Muscle of leg (tissue), 11 donors: ENCODE measurements around the gene DLAT. TPM values are rescaled to one million over a fixed set of nuclear protein-coding genes. Genes with fewer than 3 reads are reported as not detected.
"Not testable (repeated sequence)": the region's sequence is repeated elsewhere in the genome, so short reads cannot be mapped to it uniquely, and the experiment has no call there.

Source experiments
- DNase-seq: peaks from one replicate; pipeline ENCODE4 v3.0.0; 2013
- H3K27ac ChIP-seq: one replicate; pipeline ENCODE4 v1.5.1; 2013; ENCODE audit warnings: mild to moderate bottlenecking, low read length, control low read depth
- H3K27me3 ChIP-seq: one replicate; pipeline ENCODE4 v1.6.1; 2013; ENCODE audit warnings: low read length; ENCODE audit not compliant: control insufficient read depth, insufficient read depth
- H3K36me3 ChIP-seq: one replicate; pipeline ENCODE4 v1.6.1; 2013; ENCODE audit warnings: low read length; ENCODE audit not compliant: control insufficient read depth, insufficient read depth
- H3K4me1 ChIP-seq: one replicate; pipeline ENCODE4 v1.6.1; 2013; ENCODE audit warnings: low read length; ENCODE audit not compliant: control insufficient read depth, insufficient read depth
- H3K4me3 ChIP-seq: one replicate; pipeline ENCODE4 v1.5.1; 2013; ENCODE audit warnings: low read length, control low read depth
- H3K9me3 ChIP-seq: replicated peaks from 2 replicates; pipeline ENCODE4 v1.6.1; 2013; ENCODE audit warnings: low read depth, low read length; ENCODE audit not compliant: control insufficient read depth
- WGBS: methylation state at CpG from one replicate; pipeline ENCODE4 v1.1.5; 2013; ENCODE audit warnings: missing lambda C conversion rate; ENCODE audit not compliant: insufficient coverage; 5-methylcytosine and 5-hydroxymethylcytosine counted together
- polyA plus RNA-seq, 8 donors: library from polyadenylated mRNA; unstranded; fragments of 120-200 nt; gene quantifications; one replicate each; pipeline versions ENCODE4 v1.2.1 to v1.2.3, GENCODE V29; 2013; ENCODE audit warnings: inconsistent platforms in 1 of 8, low replicate concordance in 1 of 8; ENCODE audit not compliant: insufficient read length in 8 of 8, insufficient read depth in 1 of 8
- total RNA-seq: library from RNA; stranded (reverse); fragments of 120-200 nt; gene quantifications from one replicate; pipeline ENCODE4 v1.2.4, GENCODE V29; 2013

The DLAT gene
- total and polyA plus RNA-seq, 9 donors = 27.6 to 40.9 (median 35.7) TPM

DNA sequence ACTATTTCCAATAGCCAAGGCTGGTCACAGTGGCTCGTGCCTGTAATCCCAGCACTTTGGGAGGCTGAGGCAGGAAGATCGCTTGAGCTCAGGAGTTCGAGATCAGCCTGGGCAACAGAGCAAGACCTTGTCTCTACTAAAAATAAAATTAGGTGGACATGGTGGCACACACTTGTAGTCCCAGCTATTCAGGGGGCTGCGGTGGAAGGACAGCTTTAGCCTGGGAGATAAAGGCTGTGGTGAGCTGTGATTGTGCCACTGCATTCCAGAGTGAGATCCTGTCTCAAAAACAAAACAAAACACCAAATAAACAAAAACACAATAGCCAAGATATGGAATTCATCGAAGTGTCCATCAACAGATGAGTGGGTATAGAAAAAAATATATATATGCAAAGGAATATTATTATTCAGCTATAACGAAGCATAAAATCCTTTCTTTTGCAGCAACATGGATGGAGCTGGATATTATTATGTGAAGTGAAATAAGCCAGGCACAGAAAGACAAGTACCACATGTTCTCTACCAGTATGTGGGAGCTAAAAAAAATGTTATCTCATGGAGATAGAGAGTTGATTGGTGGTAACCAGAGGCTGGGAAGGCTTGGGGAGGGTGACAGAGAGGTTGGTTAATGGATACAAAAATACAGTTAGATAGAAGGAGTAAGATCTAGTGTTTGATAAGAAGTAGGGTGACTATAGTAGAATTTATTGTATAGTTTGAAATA lies 22.6 kb upstream of the DLAT start:
- Histone ChIP-seq H3K4me1 (no peaks in the 10 kb centered on the region), H3K4me3 (no peak overlapping the region), H3K36me3 (peaks cover 17% of the 10 kb centered on the region), H3K27ac (no peak overlapping the region), H3K9me3 (no peaks in the 10 kb centered on the region), H3K27me3 (no peaks in the 10 kb centered on the region)
- DNase-seq = no peak
- no CpG with 5 or more reads among the region's 6 CpGs for WGBS

DNA sequence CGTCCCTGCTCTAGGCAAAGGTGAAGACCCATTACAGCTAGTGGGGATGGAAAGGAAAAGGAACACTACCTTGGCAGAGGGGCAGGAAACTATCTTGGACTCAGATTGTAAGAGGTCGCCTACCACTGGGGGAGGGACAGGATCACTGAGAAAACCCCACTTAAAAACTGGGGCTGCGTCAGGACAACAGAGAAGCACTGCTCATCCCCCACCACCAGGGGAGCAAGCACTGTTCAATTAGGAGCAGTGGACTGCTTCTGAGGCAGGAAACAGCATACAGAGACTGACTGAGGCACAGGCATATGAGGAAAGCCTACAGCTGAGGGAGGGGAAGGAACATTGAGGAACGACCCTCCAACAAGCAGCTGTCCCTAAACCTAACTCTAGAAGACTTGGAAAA lies 20.8 kb upstream of the DLAT start:
- Histone ChIP-seq H3K4me3 (no peak overlapping the region), H3K27ac (no peak overlapping the region), H3K9me3 (no peaks in the 10 kb centered on the region), H3K4me1 (no peaks in the 10 kb centered on the region), H3K36me3 (peaks cover 17% of the 10 kb centered on the region), H3K27me3 (no peaks in the 10 kb centered on the region)
- WGBS = 83% methylated on average over 1 of the region's 4 CpGs
- no peak for DNase-seq

DNA sequence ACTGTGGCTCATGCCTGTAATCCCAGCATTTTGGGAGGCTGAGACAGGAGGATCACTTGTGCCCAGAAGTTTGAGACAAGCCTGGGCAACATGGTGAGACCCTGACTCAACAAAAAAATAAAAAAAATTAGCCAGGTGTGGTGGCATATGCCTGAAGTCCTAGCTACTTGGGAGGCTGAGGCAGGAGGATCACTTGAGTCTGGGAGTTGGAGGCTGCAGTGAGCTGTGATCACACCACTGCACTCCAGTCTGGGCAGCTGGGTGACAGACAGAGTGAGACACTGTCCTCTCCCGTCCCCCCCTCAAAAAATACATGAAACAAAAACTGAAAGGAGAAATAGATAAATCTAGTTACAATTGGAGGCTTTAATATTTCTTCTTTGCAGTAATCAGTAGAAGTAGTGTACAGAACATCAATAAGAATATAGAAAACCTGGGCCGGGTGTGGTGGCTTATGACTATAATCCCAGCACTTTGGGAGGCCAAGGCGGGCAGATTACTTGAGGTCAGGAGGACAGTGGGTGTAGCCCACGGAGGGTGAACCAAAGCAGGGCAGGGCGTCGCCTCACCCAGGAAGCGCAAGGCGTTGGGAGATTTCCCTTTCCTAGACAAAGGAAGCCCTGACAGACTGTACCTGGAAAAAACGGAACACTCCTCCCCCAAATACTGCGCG lies 19.6 kb upstream of the DLAT start:
- WGBS = 93% methylated on average over 6 of the region's 11 CpGs

DNA sequence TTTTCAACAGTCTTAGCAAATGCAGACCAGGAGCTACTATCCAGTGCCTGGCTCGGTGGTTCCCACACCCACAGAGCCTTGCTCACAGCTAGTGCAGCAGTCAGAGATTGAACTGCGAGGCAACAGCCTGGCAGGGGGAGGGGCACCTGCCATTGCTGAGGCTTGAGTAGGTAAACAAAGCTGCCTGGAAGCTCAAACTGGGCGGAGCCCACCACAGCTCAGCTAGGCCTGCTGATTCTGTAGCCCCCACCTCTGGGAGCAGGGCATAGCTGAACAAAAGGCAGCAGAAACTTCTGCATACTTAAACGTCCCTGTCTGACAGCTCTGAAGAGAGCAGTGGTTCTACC lies 19.1 kb upstream of the DLAT start:
- WGBS = 86% methylated on average over 4 of the region's 4 CpGs
- H3K9me3 ChIP-seq, H3K27ac ChIP-seq, H3K27me3 ChIP-seq, DNase-seq, H3K4me1 ChIP-seq, H3K4me3 ChIP-seq: not testable (repeated sequence)
- H3K36me3 ChIP-seq = peaks cover 14% of the 10 kb centered on the region

More for the DNA sequence above, 19.6 kb upstream of the DLAT start:
- no peak overlapping the region for H3K27ac ChIP-seq
- no peaks in the 10 kb centered on the region for H3K9me3 ChIP-seq
- DNase-seq = no peak
- H3K4me3 ChIP-seq = no peak overlapping the region
- no peaks in the 10 kb centered on the region for H3K4me1 ChIP-seq
- peaks cover 17% of the 10 kb centered on the region for H3K36me3 ChIP-seq
- H3K27me3 ChIP-seq = no peaks in the 10 kb centered on the region

DNA sequence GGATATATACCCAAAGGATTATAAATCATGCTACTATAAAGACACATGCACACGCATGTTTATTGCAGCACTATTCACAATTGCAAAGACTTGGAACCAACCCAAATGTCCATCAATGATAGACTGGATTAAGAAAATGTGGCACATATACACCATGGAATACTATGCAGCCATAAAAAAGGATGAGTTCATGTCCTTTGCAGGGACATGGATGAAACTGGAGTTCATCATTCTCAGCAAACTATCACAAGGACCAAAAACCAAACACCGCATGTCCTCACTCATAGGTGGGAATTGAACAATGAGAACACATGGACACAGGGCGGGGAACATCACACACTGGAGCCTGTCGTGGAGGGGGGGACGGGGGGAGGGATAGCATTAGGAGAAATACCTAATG lies 13.8 kb upstream of the DLAT start:
- H3K4me1 ChIP-seq, H3K27ac ChIP-seq, H3K9me3 ChIP-seq, H3K27me3 ChIP-seq, H3K4me3 ChIP-seq, H3K36me3 ChIP-seq, DNase-seq: not testable (repeated sequence)
- WGBS = no CpG with 5 or more reads among the region's 5 CpGs

DNA sequence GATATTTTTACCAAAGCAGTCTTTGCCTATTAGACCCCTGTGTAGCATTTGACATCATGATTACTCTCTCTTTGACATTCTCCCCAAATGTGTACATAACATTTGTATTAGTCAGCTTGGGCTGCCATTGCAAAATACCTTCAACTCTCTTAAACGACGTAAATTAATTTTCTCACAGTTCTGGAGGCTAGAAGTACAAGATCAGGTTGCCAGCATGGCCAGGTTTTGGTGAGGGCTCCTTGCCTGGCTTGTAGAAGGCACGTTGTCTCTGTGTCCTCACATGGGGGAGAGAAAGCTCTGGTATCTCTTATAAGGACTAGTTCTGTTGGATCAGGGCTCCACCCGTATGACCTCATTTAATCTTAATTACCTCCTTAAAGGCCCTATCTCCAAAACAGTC lies 12.3 kb upstream of the DLAT start:
- no peak for DNase-seq
- H3K36me3 ChIP-seq = peaks cover 7% of the 10 kb centered on the region
- no CpG with 5 or more reads among the region's 4 CpGs for whole genome bisulfite sequencing
- H3K27me3 ChIP-seq = no peaks in the 10 kb centered on the region
- no peaks in the 10 kb centered on the region for H3K4me1 ChIP-seq
- no peaks in the 10 kb centered on the region for H3K9me3 ChIP-seq
- no peak overlapping the region for H3K27ac ChIP-seq
- H3K4me3 ChIP-seq = no peak overlapping the region

DNA sequence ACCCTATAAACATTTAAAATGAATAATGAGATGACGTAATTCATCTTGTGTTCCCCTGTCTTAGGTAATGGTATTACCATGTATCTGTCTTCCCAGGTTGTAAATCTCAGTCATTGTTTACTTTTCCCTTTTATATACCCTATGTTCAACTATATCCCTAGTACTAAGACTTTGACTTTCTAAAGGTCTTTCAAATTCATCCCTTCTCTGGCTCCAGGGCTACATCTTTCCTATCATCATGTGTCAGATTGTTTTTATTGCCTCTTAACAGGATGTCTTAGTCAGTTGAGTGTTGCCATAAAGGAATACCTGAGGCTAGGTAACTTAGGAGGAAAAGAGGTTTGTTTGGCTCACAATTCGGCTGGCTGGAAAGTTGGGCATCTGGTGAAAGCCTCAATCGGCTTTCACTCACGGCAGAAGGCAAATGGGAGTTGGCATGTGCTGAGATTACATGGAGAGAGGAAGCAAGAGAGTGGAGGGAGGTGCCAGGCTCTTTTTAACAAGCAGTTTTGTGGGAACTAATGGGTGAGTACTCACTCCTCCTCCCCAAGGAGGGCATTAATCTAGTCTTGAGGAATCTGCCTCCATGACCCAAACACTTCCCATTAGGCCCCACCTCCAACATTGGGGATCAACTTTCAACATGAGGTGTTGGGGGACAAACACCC lies 11.6 kb upstream of the DLAT start:
- no peak overlapping the region for H3K27ac ChIP-seq
- 100% methylated on average over 1 of the region's 4 CpGs for WGBS
- no peak overlapping the region for H3K4me3 ChIP-seq
- DNase-seq = no peak
- H3K4me1 ChIP-seq = no peaks in the 10 kb centered on the region
- H3K27me3 ChIP-seq = no peaks in the 10 kb centered on the region
- H3K9me3 ChIP-seq = no peaks in the 10 kb centered on the region
- H3K36me3 ChIP-seq = peaks cover 7% of the 10 kb centered on the region

DNA sequence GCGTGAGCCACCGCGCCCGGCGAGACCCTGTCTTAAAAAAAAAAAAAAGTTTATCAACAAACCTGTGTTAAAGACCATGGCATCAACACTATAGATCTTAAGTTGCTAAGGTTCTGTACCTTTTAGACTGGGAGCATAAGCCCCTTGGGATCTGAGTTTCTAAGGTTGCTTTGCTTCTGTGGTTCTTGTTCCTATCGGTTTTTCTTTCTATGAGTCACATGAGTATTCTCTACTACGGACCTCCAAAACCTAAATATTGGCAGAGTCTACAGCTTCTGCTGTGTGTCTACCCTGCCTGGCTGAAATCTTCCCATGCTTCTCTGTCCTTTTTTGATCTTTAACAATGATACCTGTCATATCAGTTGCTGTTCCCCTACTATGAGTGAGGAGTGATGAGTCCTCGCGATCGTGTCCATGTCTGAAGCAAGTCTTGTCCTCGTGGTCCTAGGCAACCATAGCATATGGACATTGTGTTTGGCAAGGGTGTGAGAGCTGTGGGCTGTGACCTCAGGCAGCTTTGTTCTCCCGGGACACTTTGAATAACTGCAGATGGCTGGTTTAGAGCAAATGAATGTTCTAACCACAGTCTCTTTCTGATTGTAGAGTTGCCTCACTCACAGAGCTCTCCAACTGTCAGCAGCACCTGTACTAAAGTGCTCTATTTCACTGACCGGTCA lies 9.0 kb upstream of the DLAT start:
- peak; percentile 21 for DNase-seq
- Histone ChIP-seq H3K4me3 (no peak overlapping the region), H3K9me3 (no peaks in the 10 kb centered on the region), H3K27ac (no peak overlapping the region), H3K4me1 (no peaks in the 10 kb centered on the region), H3K36me3 (peaks cover 24% of the 10 kb centered on the region), H3K27me3 (no peaks in the 10 kb centered on the region)
- WGBS = 69% methylated on average over 2 of the region's 13 CpGs

DNA sequence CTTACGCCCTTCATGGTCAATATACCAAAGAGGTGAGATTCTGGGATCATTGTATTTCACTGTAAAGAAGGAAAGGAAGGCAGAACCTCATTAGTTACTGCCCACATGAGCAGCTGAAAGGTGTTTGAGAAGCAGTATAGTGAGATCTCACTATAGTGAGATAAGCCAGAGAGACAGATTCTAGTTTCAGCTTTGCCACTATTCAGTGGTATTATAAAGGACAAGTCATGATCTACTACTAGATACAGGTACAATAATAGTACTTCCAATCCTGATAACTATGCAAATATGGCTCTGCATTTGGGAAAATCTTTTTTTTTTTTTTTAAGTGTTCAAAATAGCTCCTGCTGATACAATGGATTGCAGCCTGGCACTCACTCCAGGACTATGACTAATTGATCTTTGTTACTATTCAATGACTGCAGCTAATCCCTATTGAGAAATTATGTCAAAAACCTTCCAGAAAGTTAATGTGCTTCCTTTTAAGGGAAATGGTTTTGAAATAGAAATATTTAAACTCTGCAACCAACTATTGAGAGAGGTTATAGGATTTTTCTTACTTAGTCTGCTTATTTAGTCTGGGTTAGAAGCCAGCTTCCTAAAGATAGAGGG lies 8.3 kb upstream of the DLAT start:
- peak; percentile 23 for DNase-seq
- no peak overlapping the region for H3K4me3 ChIP-seq
- H3K9me3 ChIP-seq = no peaks in the 10 kb centered on the region
- peaks cover 25% of the 10 kb centered on the region for H3K36me3 ChIP-seq
- no peaks in the 10 kb centered on the region for H3K27me3 ChIP-seq
- no peak overlapping the region for H3K27ac ChIP-seq
- H3K4me1 ChIP-seq = no peaks in the 10 kb centered on the region
- WGBS = no CpG with 5 or more reads among the region's 1 CpG

DNA sequence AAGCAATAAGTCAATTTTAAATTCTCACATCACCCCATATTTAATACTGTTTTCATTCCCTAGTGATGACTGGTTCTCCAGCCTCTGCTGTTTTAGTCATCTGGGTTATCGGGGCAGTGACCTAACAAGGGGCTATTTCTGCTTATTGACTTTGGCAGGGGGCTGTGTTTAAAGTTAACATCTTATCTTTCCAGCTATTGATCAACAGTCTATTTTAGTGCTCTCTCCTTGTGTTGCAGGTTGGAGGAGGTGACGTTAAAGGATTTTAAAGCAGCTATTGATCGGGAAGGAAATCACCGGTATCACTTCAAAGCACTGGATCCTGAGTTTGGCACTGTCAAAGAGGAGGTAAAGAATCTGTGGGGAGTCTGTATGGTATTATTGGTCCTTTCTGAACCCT lies 7.7 kb upstream of the DLAT start:
- Histone ChIP-seq H3K27ac (no peak overlapping the region), H3K36me3 (peaks cover 25% of the 10 kb centered on the region), H3K9me3 (no peaks in the 10 kb centered on the region), H3K4me3 (no peak overlapping the region), H3K27me3 (no peaks in the 10 kb centered on the region), H3K4me1 (no peaks in the 10 kb centered on the region)
- 63% methylated on average over 3 of the region's 4 CpGs for WGBS
- DNase-seq = no peak
